HG03064 (cell line): ENCODE results near the gene SYNE1.

Experiments used
- ATAC-seq: cut with Tn5 transposase; IDR thresholded peaks from one replicate; pipeline ENCODE4 v1.9.1; 2021; ENCODE audit warnings: low read depth; ENCODE audit not compliant: unreplicated experiment

SYNE1 gene

GRCh38 chr6:152250127-152250526 lies 387.0 kb downstream of the SYNE1 start:
- ATAC-seq, result no peak

GRCh38 chr6:152248980-152249379 lies 388.2 kb downstream of the SYNE1 start:
- ATAC-seq, result no peak

- ATAC-seq, result no peak
These were observed 390.4 kb downstream of the SYNE1 start for GRCh38 chr6:152246554-152247337.

GRCh38 chr6:152244998-152245630 lies 392.0 kb downstream of the SYNE1 start:
- ATAC-seq, result no peak

DNA sequence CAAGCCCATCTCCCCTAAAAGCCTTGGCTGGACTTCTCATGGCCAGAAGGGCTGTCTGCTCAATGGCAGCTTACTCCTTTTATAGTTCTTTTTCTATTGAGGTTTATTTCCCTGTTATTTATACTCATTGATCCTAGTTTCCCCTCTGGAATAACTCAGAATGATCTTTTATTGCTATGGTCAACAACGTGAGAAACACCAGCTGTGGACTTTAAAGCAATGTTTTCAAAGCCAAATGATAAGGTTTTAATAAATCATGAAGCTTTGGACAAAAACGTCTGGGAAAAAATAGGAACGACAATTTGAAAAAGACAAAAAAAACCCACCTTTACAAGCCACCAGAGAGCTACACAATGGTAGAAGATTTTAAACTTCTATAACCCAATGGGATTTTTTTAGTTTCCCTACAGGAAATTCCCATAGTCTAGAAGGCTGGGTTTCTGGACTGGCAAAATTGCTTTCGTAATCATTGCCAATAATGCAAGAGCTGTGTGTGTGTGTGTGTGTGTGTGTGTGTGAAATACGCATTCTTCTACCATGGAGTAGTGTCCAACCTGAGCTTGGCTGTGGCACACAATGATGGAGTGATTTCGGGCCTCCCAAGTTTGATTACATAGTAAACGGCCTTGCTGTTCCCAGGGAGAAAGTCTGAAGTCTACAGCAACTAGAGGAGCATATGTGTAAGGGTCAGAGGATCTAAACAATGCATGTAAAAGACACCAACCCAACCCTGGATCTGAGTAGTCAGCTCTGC lies 396.0 kb downstream of the SYNE1 start:
- no peak for ATAC-seq

- ATAC-seq, result no peak
These were observed 396.7 kb downstream of the SYNE1 start for GRCh38 chr6:152240436-152240835.

- ATAC-seq, result no peak
These were observed 400.6 kb downstream of the SYNE1 start for GRCh38 chr6:152236370-152237097.

DNA sequence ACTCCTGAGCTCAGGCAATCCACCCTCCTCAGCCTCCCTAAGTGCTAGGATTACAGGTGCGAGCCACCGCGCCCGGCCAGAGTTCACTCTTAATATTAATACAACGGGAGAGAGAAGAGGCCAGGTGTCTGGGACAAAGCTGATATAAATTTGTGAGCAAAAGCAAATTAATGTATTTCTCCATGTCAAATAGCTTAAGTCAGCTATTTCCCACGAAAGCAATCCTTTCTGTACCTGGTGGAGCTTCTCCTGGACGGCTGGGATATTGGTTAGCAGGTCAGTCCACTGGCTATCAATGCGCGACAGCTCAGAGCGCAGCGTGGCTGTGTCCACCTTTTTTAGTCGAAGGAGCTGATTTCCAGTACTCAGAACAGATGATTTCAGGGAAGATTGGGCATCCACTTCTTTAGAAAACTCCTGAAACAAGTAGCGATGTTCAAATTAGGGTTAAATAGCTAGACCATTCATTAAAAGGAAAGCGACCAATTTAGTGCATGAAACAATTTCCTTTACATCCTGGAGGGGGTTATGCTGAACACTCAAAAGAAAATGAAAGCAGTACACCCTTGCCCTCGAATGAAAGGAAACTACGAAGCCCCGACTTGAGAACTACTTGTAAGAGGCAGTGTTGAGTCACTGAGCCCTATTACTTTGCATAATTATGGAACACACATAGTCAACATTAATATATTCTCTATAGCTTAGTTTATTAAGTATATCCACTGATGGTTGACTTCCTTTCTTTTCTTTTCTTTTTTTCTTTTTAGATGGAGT lies 403.4 kb downstream of the SYNE1 start:
- ATAC-seq, result no peak

GRCh38 chr6:152232501-152233151 lies 404.5 kb downstream of the SYNE1 start:
- no peak for ATAC-seq

DNA sequence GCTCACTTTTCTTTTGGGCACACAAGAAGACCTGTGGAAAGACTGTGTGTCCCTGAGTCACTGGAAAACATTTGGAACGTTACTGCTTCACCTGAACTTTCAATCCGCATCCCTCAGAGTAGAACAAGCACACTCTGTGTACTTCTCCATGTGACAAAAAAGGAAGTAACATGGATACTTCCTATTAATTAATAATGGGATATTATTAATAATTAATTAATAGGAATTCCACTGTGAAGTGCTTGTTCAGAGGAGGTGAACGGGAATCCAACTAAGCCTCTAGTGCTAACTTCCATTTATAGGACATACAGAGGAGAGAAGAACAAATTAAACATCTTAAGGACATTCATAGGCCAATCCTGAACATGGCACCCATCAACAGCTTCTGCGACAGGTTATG lies 407.8 kb downstream of the SYNE1 start:
- no peak for ATAC-seq

GRCh38 chr6:152226119-152226518 lies 411.0 kb downstream of the SYNE1 start:
- no peak for ATAC-seq

- ATAC-seq, result no peak
These were observed 411.8 kb downstream of the SYNE1 start for GRCh38 chr6:152225241-152225934.

- ATAC-seq, result no peak
These were observed 413.5 kb downstream of the SYNE1 start for GRCh38 chr6:152223636-152224035.

DNA sequence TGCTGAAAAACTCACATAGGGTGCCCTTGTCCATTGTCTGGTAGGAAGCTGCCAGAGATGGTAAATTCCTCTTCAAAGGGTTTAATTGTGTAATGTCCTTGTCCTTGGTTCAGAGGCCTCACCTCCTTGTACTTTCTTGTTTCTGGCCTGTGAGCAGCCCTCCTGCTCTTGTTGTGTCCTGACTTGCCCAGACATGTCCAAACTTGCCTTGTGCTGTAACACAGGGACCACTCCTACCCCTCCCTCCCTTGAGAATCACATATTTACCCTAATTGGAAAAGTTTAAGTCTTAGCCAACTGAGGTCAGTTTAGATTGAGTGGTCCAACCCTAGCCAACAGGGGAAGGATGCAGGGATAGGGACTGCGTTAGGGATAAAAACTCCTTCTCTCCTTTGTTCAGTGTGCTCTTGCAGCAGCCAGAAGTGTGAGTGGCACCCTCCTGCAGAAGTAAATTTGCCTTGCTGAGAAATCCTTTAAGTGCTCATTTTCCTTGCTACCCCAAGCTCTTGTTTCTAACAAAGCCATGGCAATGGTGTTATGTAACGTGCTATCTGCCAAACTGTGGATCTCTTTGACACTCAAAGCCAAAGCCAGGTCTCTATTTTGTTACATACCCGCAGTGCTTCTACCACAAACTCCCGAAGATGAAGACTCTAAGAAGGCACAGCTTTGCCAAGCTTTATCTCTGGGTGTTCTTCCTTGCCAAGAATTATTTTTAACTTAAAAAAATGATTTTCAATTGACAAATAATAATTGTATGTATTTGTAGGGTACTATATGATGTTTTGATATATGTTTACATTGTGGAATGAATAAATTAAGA lies 415.1 kb downstream of the SYNE1 start:
- ATAC-seq, result no peak

DNA sequence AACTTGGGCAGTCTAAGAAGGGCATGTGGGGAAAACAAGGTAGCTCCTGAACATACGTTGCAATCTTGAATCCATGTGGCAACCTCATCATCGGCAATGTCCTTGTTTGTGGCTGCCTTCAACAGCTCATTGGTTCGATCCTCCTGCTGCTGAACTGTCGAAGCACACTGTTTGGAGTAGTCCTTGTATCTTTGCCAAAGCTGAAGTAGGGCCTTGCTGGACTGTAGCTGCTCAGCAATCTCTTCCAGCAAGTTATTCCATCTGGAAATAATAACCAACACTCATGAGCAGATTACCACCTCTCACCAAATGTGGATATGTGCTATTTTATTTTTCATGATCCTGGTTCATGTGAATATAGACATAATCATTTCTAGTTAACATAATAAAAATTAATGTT lies 416.4 kb downstream of the SYNE1 start:
- ATAC-seq, result no peak

DNA sequence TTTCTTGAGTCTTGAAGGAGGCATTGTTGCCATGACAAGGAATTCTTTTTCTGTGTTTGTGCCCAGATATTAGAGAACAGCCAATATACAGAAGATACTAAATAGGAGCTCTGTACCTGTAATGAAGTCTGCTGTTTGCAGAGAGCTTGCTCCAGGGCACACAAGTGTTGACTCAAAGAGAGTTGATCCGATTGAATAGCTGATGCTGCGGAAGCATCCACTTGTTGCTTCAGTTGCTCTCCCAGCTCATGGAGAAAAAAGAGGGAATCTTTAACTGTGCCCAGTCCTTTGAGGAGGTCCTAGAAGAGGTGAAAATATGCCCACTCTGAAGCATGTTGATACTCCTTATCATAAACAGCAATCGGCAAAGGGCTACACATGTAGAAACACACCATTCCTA lies 418.3 kb downstream of the SYNE1 start:
- no peak for ATAC-seq

DNA sequence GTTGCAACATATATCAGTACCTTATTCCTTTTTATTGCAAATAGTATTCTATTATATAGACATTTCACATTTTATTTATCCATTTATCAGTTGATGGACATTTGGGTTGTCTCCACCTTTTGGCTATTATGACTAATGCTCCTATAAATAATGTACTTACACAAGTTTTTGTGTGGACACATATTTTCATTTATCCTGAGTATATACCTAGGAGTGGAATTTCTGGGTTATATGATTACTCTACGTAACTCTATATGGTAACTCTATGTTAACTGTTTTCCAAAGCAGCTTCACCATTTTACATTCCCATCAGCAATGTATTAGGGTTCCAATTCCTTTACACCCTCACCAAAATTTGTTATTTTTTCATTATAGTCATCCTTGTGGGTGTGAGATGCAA lies 424.7 kb downstream of the SYNE1 start:
- ATAC-seq, result no peak

GRCh38 chr6:152209211-152209610 lies 428.0 kb downstream of the SYNE1 start:
- no peak for ATAC-seq
